MCF 10A (cell line): ENCODE measurements around the gene HLCS. TPM values are rescaled to one million over a fixed set of nuclear protein-coding genes. Genes with fewer than 3 reads are reported as not detected.

ENCODE experiments used
- BruUV-seq: library from RNA; stranded (reverse); fragments of 400-500 nt; replicated peaks from 2 replicates; lab custom pipeline; 2021; lab: Mats Ljungman, UMichigan
- CTCF ChIA-PET: fragments of 300-600 bp; sonication (Branson Sonifier 250); formaldehyde crosslinking; extraction: SDS; loops from one replicate; lab custom pipeline; 2021; ENCODE audit warnings: antibody characterized with exemption, inconsistent platforms; lab: Yijun Ruan, JAX
- POLR2A ChIA-PET: fragments of 300-600, 350-650 bp; sonication (Branson Sonifier 250); formaldehyde crosslinking; extraction: SDS; loops from one replicate; lab custom pipeline; 2020; ENCODE audit warnings: antibody characterized with exemption, inconsistent platforms; lab: Yijun Ruan, JAX
- DNase-seq: peaks from one replicate; pipeline ENCODE4 v3.0.0-alpha.2; 2018; ENCODE audit not compliant: unreplicated experiment
- H3K27ac Mint-ChIP-seq: one replicate; pipeline ENCODE4 v1.8.0; 2022; ENCODE audit warnings: mild to moderate bottlenecking, low read depth, mixed read lengths; ENCODE audit not compliant: unreplicated experiment
- H3K27me3 Mint-ChIP-seq: one replicate; pipeline ENCODE4 v1.8.0; 2022; ENCODE audit warnings: mixed read lengths; ENCODE audit not compliant: insufficient read depth, unreplicated experiment
- H3K36me3 Mint-ChIP-seq: one replicate; pipeline ENCODE4 v1.8.0; 2022; ENCODE audit warnings: mild to moderate bottlenecking, moderate library complexity, mixed read lengths; ENCODE audit not compliant: insufficient read depth, unreplicated experiment
- H3K4me1 Mint-ChIP-seq: one replicate; pipeline ENCODE4 v1.8.0; 2022; ENCODE audit warnings: mixed read lengths; ENCODE audit not compliant: insufficient read depth, unreplicated experiment
- H3K4me3 Mint-ChIP-seq: one replicate; pipeline ENCODE4 v1.8.0; 2022; ENCODE audit warnings: mild to moderate bottlenecking, moderate library complexity, mixed read lengths; ENCODE audit not compliant: unreplicated experiment
- H3K9me3 Mint-ChIP-seq: one replicate; pipeline ENCODE4 v1.8.0; 2022; ENCODE audit warnings: mixed read lengths; ENCODE audit not compliant: unreplicated experiment
- intact Hi-C: fragments of 100-400 bp; cut with micrococcal nuclease; formaldehyde crosslinking; loops from 2 replicates; pipeline ENCODE4 v1.14.1; 2022
- total RNA-seq: library from RNA; stranded (reverse); gene quantifications from 2 replicates; pipeline ENCODE4 v1.2.3, GENCODE V29; 2022
- TF ChIP-seq, protein P1 (sequence below): fragments of 200-600 bp; IDR thresholded peaks from one replicate; pipeline ENCODE4 v1.8.0; 2022; ENCODE audit warnings: antibody characterized with exemption, mild to moderate bottlenecking; ENCODE audit not compliant: unreplicated experiment

The HLCS gene
- total RNA-seq, 1 experiment from 2014 or later: 46.1 TPM

- BruUV-seq: no TSS peak
- TF ChIP-seq, protein P1, sequence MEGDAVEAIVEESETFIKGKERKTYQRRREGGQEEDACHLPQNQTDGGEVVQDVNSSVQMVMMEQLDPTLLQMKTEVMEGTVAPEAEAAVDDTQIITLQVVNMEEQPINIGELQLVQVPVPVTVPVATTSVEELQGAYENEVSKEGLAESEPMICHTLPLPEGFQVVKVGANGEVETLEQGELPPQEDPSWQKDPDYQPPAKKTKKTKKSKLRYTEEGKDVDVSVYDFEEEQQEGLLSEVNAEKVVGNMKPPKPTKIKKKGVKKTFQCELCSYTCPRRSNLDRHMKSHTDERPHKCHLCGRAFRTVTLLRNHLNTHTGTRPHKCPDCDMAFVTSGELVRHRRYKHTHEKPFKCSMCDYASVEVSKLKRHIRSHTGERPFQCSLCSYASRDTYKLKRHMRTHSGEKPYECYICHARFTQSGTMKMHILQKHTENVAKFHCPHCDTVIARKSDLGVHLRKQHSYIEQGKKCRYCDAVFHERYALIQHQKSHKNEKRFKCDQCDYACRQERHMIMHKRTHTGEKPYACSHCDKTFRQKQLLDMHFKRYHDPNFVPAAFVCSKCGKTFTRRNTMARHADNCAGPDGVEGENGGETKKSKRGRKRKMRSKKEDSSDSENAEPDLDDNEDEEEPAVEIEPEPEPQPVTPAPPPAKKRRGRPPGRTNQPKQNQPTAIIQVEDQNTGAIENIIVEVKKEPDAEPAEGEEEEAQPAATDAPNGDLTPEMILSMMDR: no peak
- H3K4me3 Mint-ChIP-seq: no peak overlapping the region
- DNase-seq: no peak
- ChIA-PET CTCF (interaction anchor here (0.7 to 1.1 kb wide), 5 partner anchors 15 to 513 kb away, joined by 3 to 5 read pairs (median 3); no protein-coding TSS in a partner anchor), POLR2A (no interaction called here)
- intact Hi-C loops: no loop called here
- H3K36me3 Mint-ChIP-seq: peaks cover 64% of the 10 kb centered on the region
- H3K9me3 Mint-ChIP-seq: no peaks in the 10 kb centered on the region
- H3K27ac Mint-ChIP-seq: no peak overlapping the region
- H3K27me3 Mint-ChIP-seq: no peaks in the 10 kb centered on the region
- peaks cover 8% of the 10 kb centered on the region for H3K4me1 Mint-ChIP-seq
Observed at GRCh38 chr21:36932161-36932816, 34.2 kb downstream of the HLCS start.

DNA sequence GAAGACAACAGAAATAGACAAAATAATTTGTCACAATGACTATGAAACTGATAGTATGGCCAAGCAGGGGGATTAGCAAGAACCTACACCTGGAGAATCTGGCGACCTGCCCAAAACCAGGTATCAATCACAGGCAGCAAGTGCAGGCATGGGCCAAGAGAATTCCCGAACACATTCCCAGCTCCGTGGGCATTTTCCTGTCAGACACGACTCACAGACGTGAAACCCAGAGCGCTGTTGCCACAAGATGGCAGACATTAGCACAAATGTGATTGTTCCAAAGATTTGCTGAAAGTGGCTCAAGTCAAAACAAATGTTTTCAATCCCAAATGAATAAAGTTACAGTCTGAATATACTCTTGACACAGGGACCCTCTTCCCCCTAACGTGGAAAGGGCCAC is 36.8 kb downstream of the HLCS start:
- peaks cover 47% of the 10 kb centered on the region for H3K36me3 Mint-ChIP-seq
- H3K27me3 Mint-ChIP-seq: no peaks in the 10 kb centered on the region
- POLR2A ChIA-PET: interaction anchor here (0.6 kb wide), 1 partner anchor 500 kb away, joined by 3 read pairs; no protein-coding TSS in a partner anchor
- CTCF ChIA-PET: interaction anchor here (0.7 to 10.0 kb wide), 8 partner anchors 8 to 762 kb away, joined by 3 to 83 read pairs (median 4); no protein-coding TSS in a partner anchor
- no peak overlapping the region for H3K27ac Mint-ChIP-seq
- H3K4me3 Mint-ChIP-seq: no peak overlapping the region
- H3K4me1 Mint-ChIP-seq: peaks cover 8% of the 10 kb centered on the region
- H3K9me3 Mint-ChIP-seq: no peaks in the 10 kb centered on the region
- intact Hi-C loops: no loop called here
- peak; percentile 50 for DNase-seq
- TF ChIP-seq, protein P1: no peak
- BruUV-seq: no TSS peak

DNA sequence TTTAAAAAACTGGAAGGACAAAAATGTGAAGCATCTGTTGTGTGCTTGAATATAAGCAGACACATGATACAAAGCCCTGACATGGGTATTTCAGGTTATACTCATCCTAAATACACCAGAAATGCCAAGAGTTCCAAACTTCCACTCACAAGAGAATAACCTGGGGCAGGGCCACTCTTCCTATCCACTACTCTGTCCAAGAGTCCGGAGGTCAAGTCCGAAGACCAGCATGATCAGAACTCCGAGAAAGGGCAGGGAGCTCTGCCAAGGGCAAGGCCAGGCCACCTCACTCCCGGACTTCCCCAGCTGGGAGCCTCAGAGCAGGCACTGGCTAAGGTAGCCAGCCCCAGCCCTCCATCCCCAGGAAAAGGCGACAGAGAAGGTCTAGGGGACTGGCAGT is 37.5 kb downstream of the HLCS start:
- ChIA-PET POLR2A (no interaction called here), CTCF (interaction anchor here (0.6 to 10.0 kb wide), 13 partner anchors 9 to 1823 kb away, joined by 3 to 83 read pairs (median 3); no protein-coding TSS in a partner anchor)
- intact Hi-C loops: no loop called here
- DNase-seq: no peak
- H3K36me3 Mint-ChIP-seq: peaks cover 40% of the 10 kb centered on the region
- no peaks in the 10 kb centered on the region for H3K9me3 Mint-ChIP-seq
- no peak overlapping the region for H3K4me3 Mint-ChIP-seq
- TF ChIP-seq, protein P1: no peak
- no peaks in the 10 kb centered on the region for H3K27me3 Mint-ChIP-seq
- BruUV-seq: no TSS peak
- H3K4me1 Mint-ChIP-seq: peaks cover 8% of the 10 kb centered on the region
- no peak overlapping the region for H3K27ac Mint-ChIP-seq

- POLR2A ChIA-PET: no interaction called here
- Mint-ChIP-seq H3K27ac (no peak overlapping the region), H3K27me3 (no peaks in the 10 kb centered on the region), H3K4me1 (peaks cover 8% of the 10 kb centered on the region), H3K36me3 (peaks cover 28% of the 10 kb centered on the region), H3K9me3 (no peaks in the 10 kb centered on the region), H3K4me3 (no peak overlapping the region)
- no TSS peak for BruUV-seq
- TF ChIP-seq, protein P1: peak; percentile 79
- intact Hi-C loops: loop anchor here (1.0 kb wide), 2 partner anchors 423 to 507 kb away; no protein-coding TSS in a partner anchor
- CTCF ChIA-PET: interaction anchor here (0.5 to 10.0 kb wide), 17 partner anchors 10 to 510 kb away, joined by 3 to 83 read pairs (median 4); no protein-coding TSS in a partner anchor
- DNase-seq: peak; percentile 85
Observed at GRCh38 chr21:36927719-36928117, 38.8 kb downstream of the HLCS start.
